H54 (cell line): ENCODE results near the gene GPC6.
A peak's percentile ranks its signal among the peaks of the same experiment; 100 is the strongest.

Experiments
- DNase-seq: peaks from one replicate; pipeline ENCODE4 v3.0.0; 2011; ENCODE audit warnings: low spot score, mixed read lengths; ENCODE audit not compliant: insufficient read length
- FAIRE-seq: peaks from 3 replicates; lab custom pipeline; 2011; peaks lifted over from hg19 to GRCh38; lab: Jason Lieb, UNC
- POLR2A ChIP-seq: IDR thresholded peaks from 2 replicates; pipeline ENCODE4 v1.6.1; 2011; ENCODE audit warnings: low read depth, mild to moderate bottlenecking, low read length

The GPC6 gene

DNA sequence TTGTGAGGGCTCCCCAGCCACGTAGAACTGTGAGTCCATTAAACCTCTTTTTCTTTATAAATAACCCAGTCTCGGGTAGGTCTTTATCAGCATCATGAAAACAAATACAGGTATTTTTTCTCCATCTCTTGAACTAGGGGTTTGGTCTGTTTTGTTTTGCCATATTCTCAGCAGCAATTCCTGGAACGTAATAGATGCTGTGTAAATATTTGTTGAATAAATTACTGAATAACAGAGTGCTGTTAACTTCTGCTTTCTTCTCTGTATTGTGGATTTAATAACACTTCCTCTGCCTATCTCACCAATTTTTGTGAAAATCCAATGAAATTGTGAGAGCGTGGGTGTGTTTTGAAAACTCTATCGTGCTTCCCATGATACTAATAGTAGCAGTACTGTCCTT, 823.4 kb downstream of the GPC6 start:
- no peak for TF ChIP-seq POLR2A
- DNase-seq (no peak), FAIRE-seq (no peak)

DNA sequence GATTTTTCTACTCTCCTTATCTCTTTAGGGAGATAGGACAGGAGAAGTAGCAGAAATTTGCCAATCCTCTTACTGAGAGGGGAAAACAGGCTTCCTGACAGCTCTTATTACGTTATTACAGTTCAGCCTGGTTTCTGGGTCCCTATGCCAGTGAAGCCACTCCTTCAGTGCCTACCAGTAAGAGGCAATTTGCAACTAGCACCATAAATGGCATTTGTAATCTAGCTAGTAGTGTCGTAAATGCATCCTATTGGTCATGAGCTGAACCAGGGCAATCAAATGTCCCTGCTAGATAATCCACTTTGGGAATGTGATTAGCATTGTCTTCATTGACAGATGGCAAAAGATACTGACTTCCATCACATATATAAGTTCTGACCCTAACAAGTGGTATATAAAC, 824.1 kb downstream of the GPC6 start:
- no peak for TF ChIP-seq POLR2A
- DNase-seq = no peak
- no peak for FAIRE-seq

DNA sequence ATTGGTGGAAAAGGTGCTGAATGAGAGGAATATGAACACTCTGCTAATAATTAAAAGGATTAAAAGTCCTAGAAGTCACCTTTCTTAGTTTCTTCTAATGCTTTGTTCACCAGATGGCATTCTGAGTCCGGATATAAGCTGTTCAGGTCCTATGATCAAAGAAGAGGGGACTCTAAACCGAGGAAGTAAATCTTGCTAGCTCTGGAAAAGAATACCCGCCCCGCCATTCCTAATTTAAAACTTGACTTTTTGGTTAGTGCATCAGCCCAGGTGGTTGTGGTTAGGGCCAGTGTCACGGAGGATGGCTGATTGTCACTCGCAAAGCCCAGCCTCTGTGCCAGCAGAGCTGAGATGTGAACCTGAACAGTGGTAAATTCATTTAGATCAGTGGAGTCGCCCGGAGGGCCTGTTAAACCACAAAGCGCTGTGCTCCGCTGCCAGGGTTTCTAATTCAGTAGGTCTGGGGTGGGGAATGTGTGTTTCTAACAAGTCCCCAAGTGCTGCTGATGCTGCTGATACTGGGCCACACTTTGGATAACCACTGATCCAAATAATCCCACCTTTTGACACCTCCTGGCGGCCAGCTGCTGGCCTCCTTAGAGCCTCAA, 827.5 kb downstream of the GPC6 start:
- DNase-seq (no peak), FAIRE-seq (no peak)
- no peak for TF ChIP-seq POLR2A

DNA sequence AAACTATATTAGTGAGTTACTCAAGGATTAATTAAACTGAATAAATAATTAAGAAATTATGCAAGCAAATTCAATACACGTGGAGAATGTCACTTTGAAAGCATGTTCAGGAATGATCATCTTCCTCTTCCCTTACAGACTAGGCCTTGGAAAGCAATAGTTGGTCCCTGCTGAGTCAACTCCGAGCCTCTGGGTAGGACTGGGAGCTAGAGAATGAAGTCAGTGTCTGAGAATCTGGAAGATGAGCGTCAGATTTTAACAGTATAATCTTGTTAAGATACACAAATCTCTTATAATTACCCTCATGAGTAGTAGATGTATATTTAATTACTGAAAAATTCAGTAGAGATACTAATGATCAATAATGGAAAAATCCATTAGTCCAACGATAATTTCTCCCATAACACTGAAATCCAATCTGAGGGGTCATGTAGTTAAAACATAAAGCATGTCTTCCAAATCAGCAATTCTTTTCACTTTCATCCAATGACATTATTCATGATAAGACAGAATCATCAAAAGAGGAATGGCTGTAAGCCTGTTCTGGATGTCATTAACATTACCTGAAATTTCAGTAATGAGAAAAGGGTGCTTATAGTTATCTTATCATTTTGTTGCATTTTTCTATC, 829.9 kb downstream of the GPC6 start:
- TF ChIP-seq POLR2A = no peak
- FAIRE-seq = peak; percentile 86
- no peak for DNase-seq

DNA sequence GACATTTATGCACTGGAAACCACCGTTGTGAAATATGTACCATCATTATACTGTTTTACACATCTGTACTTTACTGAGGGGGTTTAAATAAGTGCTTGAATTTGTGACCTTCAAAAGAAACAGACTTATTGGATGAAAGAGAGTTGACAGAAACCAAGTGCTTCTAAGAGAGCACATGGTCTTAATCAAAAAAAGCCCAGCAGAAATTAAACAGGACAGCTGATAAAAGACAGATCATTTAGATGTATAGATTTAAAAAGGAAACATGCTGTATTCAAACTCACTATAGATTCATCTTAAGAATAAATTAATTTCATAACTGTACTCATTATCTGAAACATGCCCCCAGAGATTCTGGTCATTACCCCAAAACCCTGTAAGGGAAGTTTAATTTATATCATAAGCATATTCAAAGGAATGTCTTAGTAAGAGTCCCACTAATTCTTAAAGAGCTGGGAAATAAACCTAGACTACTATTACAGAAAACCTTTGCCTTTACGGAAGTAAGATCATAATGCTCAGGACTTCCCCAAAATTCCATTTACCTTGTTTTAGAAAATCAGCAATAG, 831.1 kb downstream of the GPC6 start:
- no peak for DNase-seq
- no peak for TF ChIP-seq POLR2A
- FAIRE-seq = no peak

DNA sequence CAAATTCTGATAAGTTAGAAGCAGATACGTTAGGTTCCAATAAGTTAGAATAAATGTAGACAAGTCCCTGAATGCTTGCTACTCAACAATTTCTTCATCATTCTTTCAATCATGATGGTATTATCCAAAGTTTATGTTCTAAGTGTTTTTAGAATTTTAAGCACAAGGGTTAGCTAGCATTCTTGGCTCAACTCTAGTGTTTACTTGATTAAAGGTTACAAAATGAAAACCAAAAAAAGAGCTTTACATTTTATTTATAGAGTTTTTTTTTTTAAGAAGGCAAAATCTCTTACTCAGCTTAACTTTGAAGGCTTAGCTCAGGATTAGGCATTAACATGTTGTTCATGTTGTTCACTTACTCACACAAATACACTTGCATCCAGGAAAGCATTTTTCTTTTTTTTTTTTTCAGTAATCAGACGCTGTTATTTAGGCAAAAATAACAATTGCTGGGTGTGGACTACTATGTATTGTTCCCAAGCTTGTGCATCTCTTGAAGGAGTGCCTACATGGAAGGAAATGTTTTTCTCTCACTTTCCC, 832.3 kb downstream of the GPC6 start:
- DNase-seq (no peak), FAIRE-seq (peak; percentile 58)
- TF ChIP-seq POLR2A = no peak

DNA sequence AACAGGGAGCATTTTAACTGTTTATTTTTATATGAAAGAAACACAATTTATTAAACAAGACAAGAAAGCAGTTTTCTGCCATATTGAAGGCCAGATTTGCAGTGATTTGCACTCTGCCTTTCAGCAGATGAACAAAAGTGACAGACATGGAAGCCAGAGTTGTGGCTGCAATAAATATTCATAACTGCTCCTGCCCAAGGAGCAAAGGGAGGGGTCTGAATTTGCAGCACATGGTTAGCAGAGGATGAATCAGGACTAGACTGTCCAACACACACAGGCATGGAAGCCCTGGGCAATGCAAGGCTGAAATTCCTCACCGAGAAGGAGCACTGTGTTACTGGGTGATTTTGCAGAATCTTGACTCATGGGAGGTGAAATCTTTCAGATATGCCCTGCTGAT, 834.7 kb downstream of the GPC6 start:
- FAIRE-seq = peak; percentile 99
- DNase-seq = peak; percentile 22
- TF ChIP-seq POLR2A = no peak

DNA sequence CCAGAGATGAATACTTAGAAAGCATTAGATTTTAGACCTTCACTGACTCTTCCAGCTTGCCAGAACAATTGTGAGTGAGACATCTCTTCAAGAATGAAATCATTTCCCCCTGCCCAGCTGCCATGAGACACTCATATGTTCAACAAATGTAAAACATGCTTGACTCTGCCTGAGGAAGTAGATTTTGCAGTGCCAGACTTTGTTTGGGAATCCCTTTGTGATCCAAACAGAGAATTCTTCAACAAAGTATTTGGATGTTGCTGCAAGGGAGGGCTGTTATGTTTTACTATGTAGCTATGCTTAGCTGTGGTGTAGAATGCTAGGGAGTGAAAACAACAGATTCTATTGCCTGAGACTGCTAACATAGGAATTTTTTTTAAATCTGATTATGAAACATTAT, 836.5 kb downstream of the GPC6 start:
- DNase-seq = no peak
- FAIRE-seq = peak; percentile 45
- TF ChIP-seq POLR2A = no peak

DNA sequence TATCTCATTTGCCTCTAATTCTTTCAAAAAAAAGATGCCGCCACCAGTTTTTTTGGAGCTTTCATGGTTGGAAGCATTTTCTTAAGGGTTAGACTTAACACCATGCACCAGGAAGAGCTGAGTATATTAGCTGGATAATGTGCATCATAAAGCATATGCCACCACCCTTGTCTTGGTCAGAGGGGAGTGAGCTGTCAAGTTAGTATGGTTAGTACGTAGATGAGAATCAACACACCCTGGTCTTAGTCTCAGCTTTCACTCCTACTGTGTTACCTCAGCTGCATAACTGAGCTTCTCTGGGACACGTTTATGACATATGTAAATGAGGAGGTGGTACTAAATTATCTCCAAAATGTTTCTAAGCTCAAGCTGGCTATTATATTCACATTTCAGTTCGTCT, 837.2 kb downstream of the GPC6 start:
- no peak for DNase-seq
- TF ChIP-seq POLR2A = no peak
- peak; percentile 75 for FAIRE-seq

DNA sequence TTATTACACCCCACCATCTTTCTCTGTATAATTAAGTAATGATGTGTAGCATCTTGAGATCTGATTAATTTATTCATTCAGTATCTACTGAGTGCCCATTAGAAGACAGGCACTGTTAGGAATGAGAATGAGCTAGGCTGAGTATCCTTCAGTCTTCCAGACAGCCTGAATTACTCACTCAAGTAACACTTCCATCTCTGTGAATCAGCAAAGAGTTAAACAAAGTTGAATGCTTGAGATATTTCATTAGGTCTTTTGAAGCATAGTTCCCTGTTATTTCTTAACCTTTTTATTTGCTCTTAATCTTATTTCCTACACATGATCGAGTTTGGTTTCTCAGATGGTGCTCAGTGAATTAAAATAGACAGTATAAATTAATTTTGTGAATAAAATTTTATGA, 839.1 kb downstream of the GPC6 start:
- FAIRE-seq (peak; percentile 90), DNase-seq (no peak)
- no peak for TF ChIP-seq POLR2A

DNA sequence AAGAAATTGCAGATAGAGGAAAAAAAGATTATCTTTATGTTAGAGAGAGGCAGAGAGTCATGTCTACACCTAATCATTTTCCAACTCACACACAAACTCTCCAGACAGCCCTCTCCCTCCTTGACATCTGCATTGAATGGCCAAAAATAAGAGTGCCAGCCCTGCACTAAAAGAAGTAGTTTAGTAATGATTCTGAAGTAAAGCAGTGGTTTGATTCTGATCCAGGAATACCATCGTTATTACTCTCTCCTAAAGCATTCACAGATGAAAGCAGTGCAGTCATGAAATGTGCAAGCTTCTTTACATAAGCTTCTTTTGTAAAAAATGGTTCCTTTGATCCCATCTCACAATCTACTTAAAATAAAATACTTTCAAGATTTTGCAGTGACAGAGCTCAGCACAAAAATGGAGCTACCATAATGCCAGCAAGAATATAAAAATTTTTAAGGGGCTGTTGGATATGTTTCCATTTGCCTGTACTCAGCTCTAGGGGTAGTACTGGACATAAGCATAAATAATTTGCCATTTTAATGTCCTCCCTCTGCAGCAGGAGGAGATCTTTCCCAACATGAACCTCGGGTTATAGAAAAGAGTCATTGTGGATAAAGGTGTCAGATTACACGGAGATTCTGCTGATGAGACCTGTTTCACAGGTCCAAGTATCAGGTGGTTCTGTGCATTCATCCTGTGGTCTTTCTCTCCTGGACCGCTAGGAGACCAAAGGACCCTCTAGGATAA, 846.6 kb downstream of the GPC6 start:
- DNase-seq (no peak), FAIRE-seq (peak; percentile 99)
- TF ChIP-seq POLR2A = no peak

DNA sequence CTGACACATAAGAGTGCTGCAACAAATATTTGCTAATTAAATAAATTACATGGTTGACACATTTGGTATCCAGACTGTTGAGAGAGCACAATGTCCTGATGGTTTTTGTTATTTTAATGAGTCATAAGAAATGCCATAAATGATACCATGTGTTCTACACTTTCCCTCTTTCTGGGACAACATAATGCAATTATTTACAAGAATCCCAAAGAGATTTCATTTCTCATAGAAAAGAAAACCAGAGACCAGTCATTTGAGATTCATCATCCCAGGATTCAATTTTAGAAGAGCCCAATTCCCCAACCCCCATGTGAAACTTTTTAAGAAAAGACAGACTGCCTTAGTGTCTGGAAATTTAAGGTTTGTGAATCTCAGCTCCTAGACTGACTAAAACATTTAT, 853.3 kb downstream of the GPC6 start:
- FAIRE-seq = peak; percentile 77

DNA sequence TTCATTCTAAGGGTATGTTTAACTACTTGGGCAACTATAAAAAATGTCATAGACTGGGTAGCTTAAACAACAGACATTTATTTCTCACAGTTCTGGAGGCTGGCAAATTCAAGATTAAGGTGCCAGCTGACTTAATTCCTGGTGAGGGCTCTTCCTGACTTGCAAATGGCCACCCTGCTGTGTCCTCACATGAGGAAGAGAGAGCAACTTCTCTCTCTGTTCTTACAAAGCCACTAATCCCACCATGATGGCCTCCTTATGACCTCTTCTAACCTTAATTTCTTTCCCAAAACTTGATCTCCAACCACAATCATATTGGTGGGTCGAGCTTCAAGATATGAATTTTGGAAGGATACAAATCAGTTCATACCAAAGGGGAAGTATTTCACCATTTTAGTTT, 853.9 kb downstream of the GPC6 start:
- FAIRE-seq (no peak), DNase-seq (no peak)
- TF ChIP-seq POLR2A = no peak

More for the DNA sequence above, 853.3 kb downstream of the GPC6 start:
- TF ChIP-seq POLR2A = no peak
- DNase-seq = no peak

DNA sequence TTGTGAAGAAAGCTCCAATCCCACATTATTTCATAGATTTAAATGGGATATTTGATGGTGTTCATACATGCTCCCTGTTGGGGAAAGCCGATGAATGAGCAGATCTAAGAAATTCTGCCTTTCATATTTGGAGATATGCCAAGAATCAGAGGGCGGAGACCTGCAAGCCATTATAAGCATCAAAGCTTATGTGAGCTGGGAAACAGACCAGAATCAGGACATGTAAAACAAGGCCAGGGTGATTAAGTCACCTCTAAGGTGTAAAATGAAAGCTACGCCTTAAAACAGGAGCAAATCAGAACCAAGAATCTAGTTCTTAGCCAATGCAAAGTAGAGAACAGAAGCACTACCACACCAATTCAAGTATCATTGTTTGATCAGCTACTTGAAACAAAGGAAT, 860.5 kb downstream of the GPC6 start:
- TF ChIP-seq POLR2A = no peak
- no peak for FAIRE-seq
- no peak for DNase-seq
